Activated T-helper 9 cell treated with anti-CD3 and anti-CD28 coated beads, Interleukin-2, amount 50 U/mL, for 16 hours (primary cell): ENCODE data around the gene COPS8.

Experiments used
- DNase-seq: peaks from one replicate; pipeline ENCODE4 v3.0.0-alpha.2; 2020; ENCODE audit warnings: low read depth

COPS8 gene

DNA sequence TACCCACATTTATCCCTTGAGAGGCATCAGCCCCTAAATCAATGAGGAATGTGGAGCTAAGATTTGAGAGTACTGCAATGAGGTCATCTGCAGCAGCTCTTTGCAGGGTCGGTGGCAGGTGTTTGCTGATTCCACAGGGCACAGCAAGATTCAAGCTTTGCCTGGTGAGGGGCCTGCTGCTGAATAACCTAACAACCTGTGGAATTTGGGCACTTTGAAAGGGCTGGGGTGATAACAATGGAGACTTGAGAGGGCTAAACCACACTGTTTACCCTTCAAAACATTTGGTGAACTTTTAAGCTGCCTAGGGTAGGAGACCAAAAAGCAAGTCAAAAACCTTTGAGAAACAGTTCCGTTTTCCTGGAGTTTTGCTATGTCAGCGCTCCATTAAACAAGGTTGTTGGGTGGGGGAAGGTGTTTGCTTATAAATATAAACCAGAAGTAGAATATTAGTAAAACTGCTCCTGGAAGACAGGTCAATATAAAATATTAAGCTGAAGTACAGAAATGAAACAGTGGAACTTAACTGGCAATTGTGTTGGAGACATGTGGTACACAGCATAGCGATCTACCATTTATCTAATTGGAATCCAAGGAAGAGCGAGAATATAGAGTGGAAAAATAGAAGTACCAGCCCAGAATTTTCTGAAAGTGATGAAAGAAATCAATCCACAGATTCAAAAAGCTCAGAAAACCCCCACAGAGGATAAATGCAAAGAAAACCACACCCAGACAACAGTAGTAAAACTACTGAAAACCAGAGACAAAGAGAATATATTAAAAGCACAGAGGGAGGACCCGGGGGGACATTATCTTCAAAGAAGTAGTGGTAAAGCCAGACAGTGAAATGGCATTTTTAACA is 15.7 kb downstream of the COPS8 start:
- DNase-seq = no peak

- no peak for DNase-seq
Measured at GRCh38 chr2:237102428-237102827, 16.7 kb downstream of the COPS8 start.

- no peak for DNase-seq
Measured at GRCh38 chr2:237109421-237109934, 23.8 kb downstream of the COPS8 start.

DNA sequence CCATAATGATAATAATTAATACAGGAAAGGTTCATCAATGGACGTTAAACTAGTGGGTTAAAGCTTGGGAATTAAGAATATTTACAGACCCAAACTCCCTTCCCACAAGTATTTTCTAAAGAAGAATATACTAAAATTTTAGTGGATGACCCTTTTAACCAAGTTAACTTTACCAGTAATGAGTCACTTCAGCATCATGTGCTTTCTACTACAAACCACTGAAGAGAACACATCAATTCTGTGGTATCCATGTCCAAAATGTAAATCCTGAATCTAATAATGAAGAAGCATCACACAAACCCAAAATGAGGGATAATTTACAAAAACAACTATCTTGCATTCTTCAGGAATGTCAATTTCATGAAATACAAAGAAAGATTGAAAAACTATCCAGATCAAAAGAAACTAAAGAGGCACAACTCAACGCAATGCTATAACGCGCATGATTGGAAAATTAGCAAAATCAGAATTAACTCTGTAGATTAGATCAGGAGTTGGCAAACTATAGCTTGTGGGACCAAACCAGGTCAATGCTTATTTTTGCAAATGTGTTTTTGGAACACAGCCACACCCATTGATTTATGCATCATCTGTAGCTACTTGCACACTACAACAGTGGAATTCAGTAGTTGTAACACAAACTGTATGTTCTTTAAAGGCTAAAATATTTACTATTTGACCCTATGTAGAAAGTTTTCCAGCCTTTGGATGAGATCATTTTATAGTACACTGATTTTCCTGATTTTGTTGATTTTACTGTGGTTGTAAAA is 27.5 kb downstream of the COPS8 start:
- DNase-seq = no peak

DNA sequence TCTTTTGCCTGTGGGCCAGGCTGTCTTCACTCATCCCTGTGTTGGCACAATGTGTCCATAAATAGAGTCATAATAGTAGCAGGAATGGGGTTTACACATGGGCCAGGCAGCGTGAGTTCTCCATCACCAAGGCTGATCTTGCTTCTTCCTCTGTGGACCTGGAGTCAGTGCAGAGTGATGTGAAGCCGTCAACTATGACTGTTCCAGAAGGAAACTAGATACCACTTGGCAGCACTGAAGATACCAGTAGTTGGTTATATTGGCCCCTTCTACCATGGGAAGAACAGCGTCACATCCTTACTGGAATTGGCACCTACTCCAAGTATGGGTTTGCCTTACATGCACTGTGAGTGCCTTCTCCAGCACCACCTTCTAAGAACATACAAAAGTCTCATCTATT is 30.2 kb downstream of the COPS8 start:
- no peak for DNase-seq

GRCh38 chr2:237116431-237116830 is 30.7 kb downstream of the COPS8 start:
- DNase-seq = no peak

DNA sequence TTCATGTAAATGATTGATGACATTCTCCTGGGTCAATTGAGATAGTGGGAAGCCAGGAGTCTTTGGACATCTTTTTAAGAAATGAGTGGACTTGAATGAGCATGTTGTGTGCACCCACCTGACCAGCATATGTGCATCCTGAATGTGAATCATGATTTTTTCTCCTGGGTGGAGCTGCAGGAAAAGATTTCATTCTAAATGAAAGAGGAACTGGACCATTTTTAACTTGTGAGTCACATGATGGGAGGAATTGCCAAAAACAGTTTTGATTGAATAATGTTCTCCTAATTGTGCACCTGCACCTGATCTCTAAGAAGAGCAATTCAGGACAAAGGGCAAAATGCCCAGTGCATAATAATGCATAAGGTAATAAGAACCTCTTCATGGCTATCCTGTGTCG is 32.3 kb downstream of the COPS8 start:
- DNase-seq = no peak

- no peak for DNase-seq
Measured at GRCh38 chr2:237118561-237119155, 33.0 kb downstream of the COPS8 start.

- no peak for DNase-seq
Measured at GRCh38 chr2:237120916-237121315, 35.2 kb downstream of the COPS8 start.

DNA sequence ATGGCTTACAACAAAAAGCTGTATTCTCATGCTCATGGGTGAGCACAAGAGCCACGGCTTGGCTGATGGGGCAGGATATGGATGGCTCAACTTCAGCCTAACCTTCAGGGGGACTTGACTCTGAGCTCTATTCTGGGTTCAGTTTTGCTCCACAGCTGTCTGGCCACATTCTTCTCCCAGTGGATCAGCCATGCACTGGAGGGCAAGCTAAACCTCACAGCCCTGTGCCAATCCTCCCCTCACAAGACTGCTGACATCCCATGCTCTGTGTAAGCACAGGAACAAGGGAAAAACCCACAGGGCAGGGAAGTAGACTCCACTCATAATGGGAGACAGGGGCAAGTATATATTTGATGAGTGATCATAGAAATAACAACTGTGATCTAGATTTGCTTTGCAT is 35.6 kb downstream of the COPS8 start:
- no peak for DNase-seq

GRCh38 chr2:237122214-237122666 is 36.6 kb downstream of the COPS8 start:
- peak; percentile 9 for DNase-seq

DNA sequence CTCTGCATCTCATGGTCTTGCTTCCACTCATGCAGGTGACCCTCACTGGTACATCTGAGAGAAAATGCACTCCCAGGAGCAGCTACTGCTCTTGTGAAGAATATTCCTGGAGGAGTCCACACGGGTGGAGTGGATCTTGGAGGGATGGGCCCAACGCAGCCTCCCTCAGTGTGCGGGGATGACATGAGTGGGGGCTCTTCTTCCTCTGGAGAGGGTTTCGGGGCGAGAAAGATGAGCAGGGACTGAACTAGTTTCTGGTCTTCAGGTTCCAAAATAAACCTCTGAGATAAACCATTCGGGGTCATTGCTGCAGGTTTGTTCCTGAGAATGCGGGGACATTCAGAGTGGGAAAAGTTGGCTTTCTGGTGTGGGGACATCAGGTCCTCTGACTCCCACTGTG is 39.1 kb downstream of the COPS8 start:
- DNase-seq = no peak

DNA sequence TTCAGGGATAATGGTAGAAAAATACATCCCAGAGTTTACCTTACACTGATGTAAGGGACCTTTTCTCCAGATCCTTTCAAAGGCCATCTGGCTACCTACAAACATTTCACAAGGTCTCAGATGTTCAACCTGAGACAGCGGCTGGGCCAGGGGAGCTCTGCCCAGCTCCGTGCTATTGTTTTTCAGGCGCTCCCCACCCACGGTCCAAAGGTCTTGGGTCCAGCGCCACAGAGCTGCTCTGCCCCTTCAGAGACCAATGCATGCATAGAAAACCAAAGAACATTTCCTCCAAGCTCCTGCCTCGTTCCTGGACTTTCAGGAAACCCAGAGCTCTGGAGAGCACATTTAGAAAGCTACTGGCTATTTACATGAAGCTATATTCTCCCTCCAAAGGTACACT is 40.3 kb downstream of the COPS8 start:
- DNase-seq = no peak

- no peak for DNase-seq
Measured at GRCh38 chr2:237126519-237127174, 41.0 kb downstream of the COPS8 start.

DNA sequence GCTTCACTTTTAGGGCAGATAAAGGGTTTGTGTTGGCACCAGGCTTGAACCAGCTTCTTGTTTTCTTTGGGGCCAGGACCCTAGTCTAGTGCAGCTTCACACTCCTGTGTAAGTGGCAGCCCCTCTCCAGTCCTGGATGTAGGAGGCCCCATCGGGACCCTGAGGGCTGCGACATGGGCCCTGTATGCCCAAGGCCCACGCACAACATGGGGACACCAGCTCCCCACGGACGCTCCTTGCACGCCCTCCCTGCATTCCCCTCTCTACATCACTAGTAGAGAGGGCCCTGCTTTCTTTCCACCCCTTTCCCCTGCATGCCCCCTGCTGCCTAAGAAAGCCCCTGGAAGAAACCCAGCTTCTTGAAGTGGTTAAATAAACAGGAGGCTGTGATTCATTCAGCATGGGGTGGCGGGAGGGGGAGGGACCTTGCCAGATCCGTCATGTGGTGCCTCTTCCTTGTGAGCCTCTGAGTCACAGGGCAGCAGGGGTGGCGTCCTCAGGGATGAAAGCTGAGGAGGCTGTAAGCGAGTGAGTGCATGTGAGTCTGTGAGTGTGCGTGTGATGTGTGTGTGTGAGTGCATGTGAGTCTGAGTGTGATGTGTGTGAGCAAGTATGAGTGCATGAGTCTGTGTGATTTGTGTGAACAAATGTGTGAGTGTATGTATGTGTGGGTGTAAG is 42.5 kb downstream of the COPS8 start:
- no peak for DNase-seq

DNA sequence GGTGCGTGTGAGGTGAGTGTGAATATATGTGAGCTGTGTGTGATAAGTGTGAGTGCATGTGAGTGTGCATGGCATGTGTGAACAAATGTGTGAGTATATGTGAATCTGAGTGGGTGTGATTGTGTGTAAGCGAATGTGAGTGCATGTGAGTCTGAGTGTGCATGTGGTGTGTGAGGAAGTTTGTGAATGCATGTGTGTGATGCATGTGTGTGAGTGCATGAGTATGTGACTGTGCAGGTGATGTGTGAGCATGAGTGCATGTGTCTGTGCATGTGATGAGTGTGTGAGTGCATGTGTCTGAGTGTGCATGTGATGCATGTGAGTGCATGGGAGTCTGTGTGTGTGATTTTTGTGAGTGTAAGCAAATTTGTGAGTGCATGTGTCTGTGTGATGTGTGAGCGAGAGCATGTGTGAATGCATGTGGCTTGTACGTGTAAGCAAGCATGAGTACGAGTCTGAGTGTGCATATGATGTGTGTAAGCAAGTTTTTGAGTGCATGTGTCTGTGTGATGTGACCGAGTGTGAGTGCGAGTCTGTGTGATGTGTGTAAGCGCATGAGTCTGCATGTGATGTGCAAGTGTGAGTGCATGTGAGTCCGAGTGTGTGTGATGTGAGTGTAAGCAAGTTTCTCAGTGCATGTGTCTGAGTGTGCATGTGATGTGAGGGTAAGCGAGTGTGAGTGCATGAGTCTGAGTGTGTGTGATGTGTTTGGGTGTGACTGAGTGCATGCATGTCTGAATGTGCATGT is 43.3 kb downstream of the COPS8 start:
- DNase-seq = no peak

DNA sequence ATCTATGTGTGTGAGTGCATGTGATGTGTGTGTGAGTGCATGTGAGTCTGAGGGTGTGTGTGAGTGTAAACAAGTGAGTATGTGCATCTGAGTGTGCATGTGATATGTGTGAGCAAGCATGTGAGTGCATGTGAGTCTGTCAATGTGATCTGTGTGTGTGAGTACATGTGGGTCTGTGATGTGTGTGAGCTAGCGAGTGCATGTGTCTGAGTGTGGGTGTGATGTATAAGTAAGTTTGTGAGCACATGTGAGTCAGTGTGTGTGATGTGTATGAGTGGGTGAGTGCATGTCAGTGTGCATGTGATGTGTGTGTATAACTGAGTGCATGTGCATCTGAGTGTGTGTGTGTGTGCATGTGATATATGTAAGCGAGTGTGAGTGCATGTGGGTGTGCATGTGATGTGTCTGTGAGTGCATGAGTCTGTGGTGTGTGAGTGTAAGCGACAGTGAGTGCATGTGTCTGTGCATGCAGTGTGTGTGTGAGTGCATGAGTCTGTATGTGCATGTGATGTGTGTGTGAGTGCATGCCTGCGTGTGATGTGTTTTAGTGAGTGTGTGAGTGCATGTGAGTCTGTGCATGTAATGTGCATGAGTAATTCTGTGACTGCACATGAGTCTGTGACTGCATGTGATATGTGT is 44.1 kb downstream of the COPS8 start:
- DNase-seq = no peak

- DNase-seq = no peak
Measured at GRCh38 chr2:237130562-237131421, 45.1 kb downstream of the COPS8 start.
